ENCODE measurements around the gene ZFR. TPM values are rescaled to one million over a fixed set of nuclear protein-coding genes. Genes with fewer than 3 reads are reported as not detected.
"Not testable (repeated sequence)": the region's sequence is repeated elsewhere in the genome, so short reads cannot be mapped to it uniquely, and the experiment has no call there.

The ZFR gene
- total RNA-seq, 1 donor from 2014 or later = 71.5 TPM

DNA sequence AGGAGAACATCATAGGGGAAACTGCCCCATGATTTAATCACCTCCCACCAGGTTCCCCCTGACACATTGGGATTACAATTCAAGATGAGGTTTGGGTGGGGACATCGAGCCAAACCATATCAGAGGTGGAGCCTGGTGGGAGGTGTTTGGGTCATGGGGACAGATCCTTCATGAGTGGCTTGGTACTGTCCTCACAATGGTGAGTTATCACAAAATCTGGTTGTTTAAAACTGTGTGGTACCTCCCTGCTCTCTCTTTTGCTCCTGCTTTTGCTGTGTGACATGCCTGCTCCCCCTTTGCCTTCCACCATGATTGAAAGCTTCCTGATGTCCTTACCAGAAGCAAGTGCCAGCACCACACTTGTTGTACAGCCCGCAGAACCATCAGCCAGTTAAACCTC lies 16.2 kb upstream of the ZFR start:
- Mint-ChIP-seq H3K4me3 (no peak overlapping the region), H3K4me1 (no peaks in the 10 kb centered on the region), H3K36me3 (no peaks in the 10 kb centered on the region), H3K9me3 (no peaks in the 10 kb centered on the region), H3K27ac (no peak overlapping the region), H3K27me3 (ENCODE audit: low read depth) (peaks cover 14% of the 10 kb centered on the region)
- no peak for TF ChIP-seq CTCF (IDR thresholded peaks at IDR 0.05; ENCODE audit: unreplicated experiment)
- DNase-seq (ENCODE audit: low spot score in 2 of 2, unreplicated experiment in 2 of 2) = no peak

GRCh38 chr5:32458880-32459495 lies 14.4 kb upstream of the ZFR start:
- no peak for DNase-seq (ENCODE audit: low spot score in 2 of 2, unreplicated experiment in 2 of 2)
- Mint-ChIP-seq H3K27ac (no peak overlapping the region), H3K4me3 (no peak overlapping the region), H3K9me3 (no peaks in the 10 kb centered on the region), H3K4me1 (no peaks in the 10 kb centered on the region), H3K36me3 (no peaks in the 10 kb centered on the region), H3K27me3 (ENCODE audit: low read depth) (peaks cover 19% of the 10 kb centered on the region)
- TF ChIP-seq CTCF (IDR thresholded peaks at IDR 0.05; ENCODE audit: unreplicated experiment) = no peak

GRCh38 chr5:32455311-32455710 lies 10.8 kb upstream of the ZFR start:
- H3K4me1 Mint-ChIP-seq = no peaks in the 10 kb centered on the region
- H3K27me3 Mint-ChIP-seq (ENCODE audit: low read depth) = peaks cover 28% of the 10 kb centered on the region
- no peaks in the 10 kb centered on the region for H3K9me3 Mint-ChIP-seq
- no peak overlapping the region for H3K27ac Mint-ChIP-seq
- no peak for TF ChIP-seq CTCF (IDR thresholded peaks at IDR 0.05; ENCODE audit: unreplicated experiment)
- DNase-seq (ENCODE audit: low spot score in 2 of 2, unreplicated experiment in 2 of 2) = no peak
- no peaks in the 10 kb centered on the region for H3K36me3 Mint-ChIP-seq
- H3K4me3 Mint-ChIP-seq = no peak overlapping the region

DNA sequence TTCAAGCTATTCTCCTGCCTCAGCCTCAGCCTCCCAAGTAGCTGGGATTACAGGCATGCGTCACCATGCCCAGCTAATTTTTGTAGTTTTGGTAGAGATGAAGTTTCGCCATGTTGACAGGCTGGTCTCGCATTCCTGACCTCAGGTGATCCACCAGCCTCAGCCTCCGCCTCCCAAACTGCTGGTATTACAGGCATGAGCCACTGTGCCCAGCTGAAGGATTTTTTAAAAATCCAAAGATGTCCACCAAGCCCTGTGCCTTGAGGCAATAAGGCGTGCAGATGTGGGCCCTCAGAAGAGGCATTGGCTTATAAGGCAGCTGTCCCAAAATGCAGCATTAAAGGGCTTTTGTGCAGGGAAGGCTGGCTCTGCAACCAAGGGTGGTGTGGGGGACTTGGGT lies 10.3 kb upstream of the ZFR start:
- no peaks in the 10 kb centered on the region for H3K4me1 Mint-ChIP-seq
- H3K27me3 Mint-ChIP-seq (ENCODE audit: low read depth) = peaks cover 28% of the 10 kb centered on the region
- H3K36me3 Mint-ChIP-seq = no peaks in the 10 kb centered on the region
- no peak for TF ChIP-seq CTCF (IDR thresholded peaks at IDR 0.05; ENCODE audit: unreplicated experiment)
- H3K4me3 Mint-ChIP-seq = no peak overlapping the region
- no peak overlapping the region for H3K27ac Mint-ChIP-seq
- no peak for DNase-seq (ENCODE audit: low spot score in 2 of 2, unreplicated experiment in 2 of 2)
- H3K9me3 Mint-ChIP-seq = no peaks in the 10 kb centered on the region

DNA sequence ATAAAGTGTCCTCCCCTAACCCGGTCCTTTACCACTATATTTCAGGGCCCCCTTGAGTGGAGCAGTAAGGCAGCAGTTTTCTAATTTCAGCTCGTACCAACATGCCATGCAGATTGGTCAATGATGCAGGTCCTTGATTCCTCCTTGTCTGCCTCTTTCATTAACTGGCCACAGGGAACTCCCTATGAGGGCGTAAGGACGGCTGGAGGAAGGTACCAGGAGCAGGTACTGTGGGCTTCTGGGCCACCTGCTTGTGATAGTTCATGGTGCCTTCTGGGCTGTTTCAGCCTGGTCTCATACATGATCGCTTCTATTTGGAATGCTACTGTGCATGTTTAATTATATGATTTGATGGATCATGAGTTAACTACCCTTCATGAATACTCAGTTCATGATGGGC lies 9.4 kb upstream of the ZFR start:
- no peak for DNase-seq (ENCODE audit: low spot score in 2 of 2, unreplicated experiment in 2 of 2)
- peaks cover 28% of the 10 kb centered on the region for H3K27me3 Mint-ChIP-seq (ENCODE audit: low read depth)
- no peaks in the 10 kb centered on the region for H3K36me3 Mint-ChIP-seq
- H3K9me3 Mint-ChIP-seq = peaks cover 6% of the 10 kb centered on the region
- no peak for TF ChIP-seq CTCF (IDR thresholded peaks at IDR 0.05; ENCODE audit: unreplicated experiment)
- no peak overlapping the region for H3K4me3 Mint-ChIP-seq
- no peak overlapping the region for H3K27ac Mint-ChIP-seq
- H3K4me1 Mint-ChIP-seq = no peaks in the 10 kb centered on the region

DNA sequence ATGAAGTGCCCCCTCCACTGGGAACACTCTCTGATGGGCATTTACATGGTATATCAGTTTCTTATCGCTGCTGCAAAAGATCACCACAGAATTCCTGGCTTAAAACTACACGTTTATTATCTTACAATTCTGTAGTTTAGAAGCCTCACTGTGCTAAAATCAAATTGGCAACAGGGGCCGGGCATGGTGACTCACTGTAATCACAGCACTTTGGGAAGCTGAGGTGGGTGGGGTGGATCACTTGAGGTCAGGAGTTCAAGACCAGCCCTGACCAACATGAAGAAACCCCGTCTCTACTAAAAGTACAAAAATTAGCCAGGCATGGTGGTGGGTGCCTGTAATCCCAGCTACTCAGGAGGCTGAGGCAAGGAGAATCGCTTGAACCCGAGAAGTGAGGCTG lies 7.8 kb upstream of the ZFR start:
- peaks cover 21% of the 10 kb centered on the region for H3K27me3 Mint-ChIP-seq (ENCODE audit: low read depth)
- not testable (repeated sequence) for H3K4me1 Mint-ChIP-seq; DNase-seq (ENCODE audit: low spot score in 2 of 2, unreplicated experiment in 2 of 2); H3K27ac Mint-ChIP-seq; H3K36me3 Mint-ChIP-seq; H3K9me3 Mint-ChIP-seq; H3K4me3 Mint-ChIP-seq

Measured in mesothelial cell of epicardium (in vitro differentiated cells).